Left hindlimb (tissue), 1 donor: ENCODE data around the gene FCHSD2.
"Not testable (repeated sequence)": the region's sequence is repeated elsewhere in the genome, so short reads cannot be mapped to it uniquely, and the experiment has no call there.

Experiments
- DNase-seq: peaks from one replicate; pipeline ENCODE4 v3.0.0-alpha.2; 2018

Gene FCHSD2

DNA sequence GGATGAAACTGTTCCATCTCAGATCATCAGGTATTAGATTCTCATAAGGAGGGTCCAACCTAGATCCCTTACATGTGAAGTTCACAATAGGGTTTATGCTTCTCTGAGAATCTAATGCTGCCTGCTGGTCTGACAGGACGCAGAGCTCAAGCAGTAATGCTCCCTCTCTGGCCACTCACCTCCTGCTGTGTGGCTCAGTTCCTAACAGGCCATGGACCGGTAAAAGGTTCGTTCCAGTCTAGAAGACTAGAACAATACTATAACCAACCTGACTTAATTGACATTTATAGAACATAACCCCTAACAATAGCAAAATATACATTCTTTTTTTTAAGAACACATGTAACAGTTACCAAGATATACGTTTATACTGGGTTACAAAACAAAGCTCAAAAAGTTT lies 282.1 kb downstream of the FCHSD2 start:
- no peak for DNase-seq

DNA sequence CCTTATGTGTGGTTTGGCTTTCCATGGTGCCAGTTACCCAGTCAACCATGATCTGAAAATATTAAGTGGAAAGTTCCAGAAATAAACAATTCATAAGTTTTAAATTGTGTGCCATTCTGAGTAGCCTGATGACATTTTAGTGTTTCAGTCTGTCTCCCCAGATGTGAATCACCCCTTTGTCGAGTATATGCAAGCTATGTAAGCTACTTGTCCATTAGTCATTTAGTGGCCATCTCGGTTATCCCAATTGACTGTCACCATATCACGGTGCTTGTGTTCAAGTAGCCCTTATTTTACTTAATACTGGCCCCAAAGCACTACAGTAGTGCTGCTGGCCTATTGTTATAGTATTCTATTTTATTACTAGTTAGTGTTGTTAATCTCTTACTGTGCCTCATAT lies 283.0 kb downstream of the FCHSD2 start:
- DNase-seq: no peak

DNA sequence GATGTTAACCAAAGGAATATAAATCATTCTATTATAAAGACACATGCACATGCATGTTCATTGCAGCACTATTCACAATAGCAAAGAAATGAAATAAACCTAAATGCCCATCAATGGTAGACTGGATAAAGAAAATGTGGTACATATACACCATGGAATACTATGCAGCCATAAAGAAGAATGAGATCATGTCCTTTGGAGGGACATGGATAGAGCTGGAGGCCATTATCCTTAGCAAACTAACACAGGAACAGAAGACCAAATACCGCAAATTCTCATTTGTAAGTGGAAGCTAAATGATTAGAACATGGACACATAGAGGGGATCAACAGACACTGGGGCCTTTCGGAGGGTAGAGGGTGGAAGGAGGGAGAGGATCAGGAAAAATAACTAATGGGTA lies 283.9 kb downstream of the FCHSD2 start:
- not testable (repeated sequence) for DNase-seq

DNA sequence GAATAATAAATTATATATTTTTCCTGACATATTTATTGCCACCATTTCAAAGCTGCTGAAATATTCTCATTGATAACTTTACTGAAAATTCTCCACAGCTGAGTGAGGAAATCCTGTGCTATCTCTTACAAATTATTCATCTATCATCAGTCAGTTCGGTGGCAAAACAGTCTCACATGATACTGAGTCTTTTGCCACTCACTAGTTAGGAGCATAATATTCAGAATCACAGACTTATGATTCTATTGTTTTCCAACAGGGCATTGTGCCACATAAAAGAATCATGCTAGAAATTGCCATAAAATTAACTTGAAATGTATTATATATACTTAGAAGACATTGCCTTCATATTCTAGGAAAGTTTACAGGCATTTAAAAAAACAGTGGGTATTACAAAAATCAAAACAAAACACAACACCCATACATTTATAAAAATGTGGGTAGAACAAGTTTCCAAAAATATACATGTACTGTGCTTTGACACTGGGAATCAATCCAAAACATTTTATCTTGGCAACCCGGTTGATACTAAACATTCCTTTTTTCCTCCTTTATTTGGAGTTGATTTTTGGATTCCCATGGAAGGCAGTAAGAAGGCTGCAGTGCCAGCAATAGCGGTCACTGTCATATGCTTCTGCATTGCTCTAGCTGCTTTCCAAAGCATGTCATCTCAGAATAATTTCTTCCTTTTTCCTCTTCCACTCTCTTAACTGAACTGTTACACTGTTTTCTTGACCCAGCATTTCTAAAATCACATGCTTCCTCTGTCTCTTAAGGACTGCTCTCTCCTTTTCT lies 285.4 kb downstream of the FCHSD2 start:
- no peak for DNase-seq

DNA sequence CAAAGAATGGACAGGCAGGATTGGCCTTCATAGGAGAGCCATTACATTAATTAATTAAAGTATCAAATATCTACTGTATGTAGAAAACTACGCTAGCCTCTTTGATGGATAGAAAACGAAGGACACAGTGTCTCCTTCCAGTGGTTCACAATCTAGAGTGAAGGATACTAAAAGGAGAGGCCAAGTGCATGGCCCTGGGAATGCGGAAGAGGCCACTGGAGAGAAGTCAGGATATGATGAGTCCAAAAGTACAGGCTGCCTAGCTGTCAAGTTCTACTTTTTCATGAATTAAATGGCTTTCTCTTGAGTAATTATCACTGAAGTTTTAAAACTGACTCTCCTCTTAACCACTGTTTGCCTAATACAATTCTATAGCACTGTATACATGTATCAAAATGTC lies 286.1 kb downstream of the FCHSD2 start:
- no peak for DNase-seq

DNA sequence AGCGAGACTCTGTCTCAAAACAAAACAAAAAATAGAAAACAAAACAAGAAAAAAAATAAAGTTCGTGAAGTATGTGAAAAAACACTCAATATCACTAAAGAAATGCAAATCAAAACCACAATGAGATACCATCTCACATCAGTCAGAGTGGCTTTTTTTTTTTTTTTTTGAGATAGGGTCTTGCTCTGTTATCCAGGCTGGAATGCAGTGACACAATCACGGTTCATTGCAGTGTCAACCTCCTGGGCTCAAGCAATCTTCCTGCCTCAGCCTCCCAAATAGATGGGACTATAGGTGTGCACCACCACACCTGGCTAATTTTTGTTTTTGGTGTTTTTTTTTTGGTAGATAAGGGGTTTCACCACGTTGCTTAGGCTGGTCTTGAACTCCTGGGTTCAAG lies 290.4 kb downstream of the FCHSD2 start:
- no peak for DNase-seq

DNA sequence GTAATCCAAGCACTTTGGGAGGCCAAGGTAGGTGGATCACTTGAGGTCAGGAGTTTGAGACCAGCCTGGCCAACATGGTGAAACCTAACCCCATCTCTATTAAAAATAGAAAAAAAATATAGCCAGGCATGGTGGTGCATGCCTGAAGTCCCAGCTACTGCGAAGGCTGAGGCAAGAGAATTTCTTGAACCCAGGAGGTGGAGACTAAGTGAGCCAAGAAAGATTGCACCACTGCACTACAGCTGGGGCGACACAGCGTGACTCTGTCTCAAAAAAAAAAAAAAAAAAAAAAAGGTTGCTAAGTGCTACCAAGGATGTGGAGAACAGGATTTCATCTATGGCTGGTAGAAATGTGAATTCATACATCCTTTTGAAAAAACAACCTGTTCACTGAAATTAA lies 291.3 kb downstream of the FCHSD2 start:
- DNase-seq: no peak

DNA sequence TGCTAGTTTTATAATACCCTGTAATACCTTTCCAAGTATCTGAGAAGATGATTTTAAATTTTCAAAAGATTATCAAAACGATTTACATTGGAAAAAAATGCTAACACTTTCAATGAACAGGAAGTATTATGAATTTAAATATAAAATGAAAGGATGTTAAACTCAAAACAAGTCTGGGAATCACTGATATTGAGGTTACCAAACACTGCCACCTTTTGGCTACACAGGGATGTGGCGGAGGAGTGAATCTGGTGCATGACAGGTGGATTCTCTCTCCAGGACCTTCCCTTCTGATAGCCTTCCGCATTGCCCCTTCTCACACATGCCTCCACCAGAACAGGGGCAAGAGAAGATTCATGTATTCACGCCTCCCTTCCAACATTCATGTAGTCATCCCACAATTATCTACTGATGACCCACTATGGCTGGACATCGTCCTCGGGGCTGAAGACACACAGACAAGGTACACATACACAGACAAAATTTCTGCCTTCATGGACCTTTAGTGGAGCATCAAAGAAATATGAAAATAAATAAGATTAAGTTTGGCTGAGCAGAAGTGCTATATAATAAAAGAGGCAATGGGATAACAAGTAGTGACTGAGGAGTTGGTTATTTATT lies 293.2 kb downstream of the FCHSD2 start:
- no peak for DNase-seq

DNA sequence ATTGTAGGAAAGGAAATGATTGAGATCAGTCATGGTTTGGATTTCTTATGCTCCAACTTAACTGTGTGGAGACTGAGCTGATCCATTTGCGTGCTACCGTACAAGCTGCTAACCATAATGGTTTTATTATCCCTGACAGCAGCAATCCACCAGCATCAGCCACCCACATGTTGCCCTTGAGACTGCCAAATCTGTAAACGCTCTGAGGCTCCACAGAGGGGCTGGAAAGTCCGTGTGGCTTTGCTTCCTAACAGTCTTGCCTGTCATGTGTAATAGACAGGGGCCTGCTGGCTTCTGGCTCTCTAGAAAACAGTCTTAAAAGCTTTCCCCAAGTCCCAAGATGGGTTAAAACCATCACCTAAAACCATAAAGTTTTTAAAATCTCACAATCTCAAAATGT lies 297.8 kb downstream of the FCHSD2 start:
- DNase-seq: peak; percentile 80

DNA sequence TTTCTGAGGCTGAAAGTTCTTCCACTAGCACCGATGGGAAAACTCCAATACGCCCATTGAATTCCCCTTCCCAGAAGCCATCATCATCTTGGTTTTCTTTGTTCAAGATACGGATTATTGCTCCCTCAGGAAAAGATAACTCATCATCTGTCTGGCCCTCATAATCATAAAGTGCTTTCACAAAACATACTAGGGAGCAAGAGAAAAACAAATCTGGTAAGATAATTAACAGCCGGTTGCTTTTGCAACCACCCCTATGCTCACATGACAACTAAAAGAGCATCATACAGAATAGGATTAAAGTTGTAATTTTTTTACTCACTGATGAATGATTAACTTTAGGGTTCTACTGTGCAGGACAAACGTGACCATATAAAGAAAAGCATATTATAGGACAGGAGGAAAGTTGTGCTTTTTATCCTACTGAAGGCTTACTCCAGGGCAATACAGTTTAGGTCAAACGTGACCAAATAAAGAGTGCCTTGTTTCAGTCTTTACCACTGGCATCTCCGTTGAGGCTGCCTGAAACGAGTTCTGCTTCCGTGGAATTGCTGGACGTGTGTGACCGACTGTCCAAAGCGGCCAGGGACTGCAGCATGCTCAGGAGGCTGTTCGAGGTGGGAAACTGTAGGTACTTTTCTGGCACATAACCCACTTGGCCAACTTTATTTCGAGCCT lies 299.3 kb downstream of the FCHSD2 start:
- DNase-seq: no peak

DNA sequence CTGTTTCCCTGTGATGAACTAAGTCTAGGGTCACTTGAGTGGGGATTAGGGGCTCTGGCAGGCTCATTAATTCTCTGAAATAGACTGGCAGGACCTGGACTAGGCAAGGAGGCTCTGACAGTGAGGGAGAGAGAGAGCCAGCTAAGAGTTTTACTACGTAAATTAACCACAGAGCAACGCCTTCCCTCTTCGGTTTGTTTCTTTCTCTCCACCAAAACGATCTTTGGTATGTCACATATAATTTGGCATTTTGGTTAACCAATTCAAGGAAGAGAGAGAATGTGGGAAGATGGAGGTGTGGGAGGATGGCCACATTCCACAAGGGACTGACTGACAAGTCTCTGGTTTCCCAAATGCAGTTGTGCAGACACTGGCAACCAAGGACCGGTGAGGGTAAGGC lies 300.0 kb downstream of the FCHSD2 start:
- no peak for DNase-seq

DNA sequence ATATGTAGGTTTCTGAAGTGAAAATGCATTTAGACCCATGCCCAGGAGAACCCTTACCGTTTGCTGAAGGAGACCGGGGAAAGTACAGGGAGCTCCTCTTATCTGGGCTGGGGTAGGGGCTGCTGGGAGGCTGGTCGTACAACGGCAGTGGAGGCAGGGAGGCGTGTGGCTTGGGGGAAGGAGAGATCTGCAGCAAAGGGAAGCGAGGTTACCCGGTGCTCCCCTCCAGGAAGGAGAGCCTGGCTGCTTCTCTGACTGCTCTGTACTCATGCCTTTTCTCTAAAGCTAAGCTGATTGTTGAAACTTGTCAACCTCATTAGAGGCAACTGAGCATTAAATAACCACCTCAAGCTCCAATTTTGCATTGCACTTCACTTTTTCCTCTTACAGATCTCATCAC lies 300.7 kb downstream of the FCHSD2 start:
- no peak for DNase-seq

DNA sequence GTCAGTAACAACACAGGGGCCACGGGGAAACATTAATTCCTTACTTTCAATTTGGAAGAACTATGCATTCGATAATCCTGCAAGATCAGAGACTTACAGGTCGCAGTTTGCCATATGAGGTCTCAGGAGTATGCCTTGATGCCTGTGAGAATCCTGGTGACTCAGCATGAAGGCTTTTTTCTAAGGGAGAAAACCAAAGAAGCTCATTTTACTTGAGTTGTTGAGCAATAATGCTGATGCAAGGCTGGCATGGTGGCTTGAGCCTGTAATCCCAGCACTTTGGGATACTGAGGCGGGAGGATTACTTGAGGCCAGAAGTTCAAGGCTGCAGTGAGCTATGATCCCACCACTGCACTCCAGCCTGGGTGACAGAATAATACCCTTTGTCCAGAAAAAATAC lies 301.3 kb downstream of the FCHSD2 start:
- no peak for DNase-seq

DNA sequence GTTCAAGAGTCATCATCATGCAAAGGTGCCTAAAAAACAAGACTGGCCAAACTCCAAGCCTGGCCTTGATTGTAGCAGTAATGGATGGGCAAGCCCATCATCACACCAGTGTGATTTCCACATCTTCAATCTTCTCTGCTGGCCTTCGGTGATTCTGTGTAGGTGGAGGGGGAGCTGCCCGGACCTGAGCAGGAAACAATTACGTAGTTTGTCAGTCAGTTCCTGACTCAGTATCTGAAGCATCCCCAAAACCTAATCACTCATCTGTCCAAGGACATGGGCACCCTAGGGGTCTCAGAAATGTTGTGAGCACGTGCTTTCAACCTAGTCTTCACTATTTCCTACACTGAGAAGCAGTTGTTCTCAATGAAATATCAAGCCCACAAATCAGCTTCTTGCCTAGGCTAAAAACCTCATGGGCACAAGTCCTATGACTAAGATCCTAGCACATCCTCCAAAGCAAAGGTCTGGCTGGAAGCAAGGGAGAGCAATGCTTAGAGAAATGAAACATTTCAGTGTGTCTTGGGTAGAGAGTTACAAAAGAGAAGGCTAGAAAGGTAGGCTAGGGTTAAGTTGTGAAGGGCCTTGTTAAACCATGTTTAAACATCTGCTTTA lies 303.3 kb downstream of the FCHSD2 start:
- DNase-seq: no peak

DNA sequence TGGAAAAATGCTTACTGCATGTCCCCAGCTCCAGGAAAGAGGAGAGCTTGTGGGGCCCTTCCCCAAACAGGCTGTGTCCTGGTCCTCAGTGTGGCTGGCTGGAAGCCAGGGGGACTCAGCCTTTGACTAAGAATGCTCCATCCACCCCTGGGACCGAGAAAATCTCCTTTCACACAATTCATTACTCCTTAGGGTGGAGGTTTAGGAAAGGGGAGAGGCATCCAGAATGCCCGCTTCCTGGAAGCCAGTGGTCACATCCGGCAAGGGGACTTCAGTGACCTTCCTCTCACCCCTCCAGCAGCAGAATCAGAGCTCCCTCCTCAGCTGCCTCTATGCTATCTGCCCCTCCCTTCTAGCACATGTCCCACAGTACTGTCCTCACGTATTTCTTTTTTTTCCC lies 306.0 kb downstream of the FCHSD2 start:
- peak; percentile 78 for DNase-seq

DNA sequence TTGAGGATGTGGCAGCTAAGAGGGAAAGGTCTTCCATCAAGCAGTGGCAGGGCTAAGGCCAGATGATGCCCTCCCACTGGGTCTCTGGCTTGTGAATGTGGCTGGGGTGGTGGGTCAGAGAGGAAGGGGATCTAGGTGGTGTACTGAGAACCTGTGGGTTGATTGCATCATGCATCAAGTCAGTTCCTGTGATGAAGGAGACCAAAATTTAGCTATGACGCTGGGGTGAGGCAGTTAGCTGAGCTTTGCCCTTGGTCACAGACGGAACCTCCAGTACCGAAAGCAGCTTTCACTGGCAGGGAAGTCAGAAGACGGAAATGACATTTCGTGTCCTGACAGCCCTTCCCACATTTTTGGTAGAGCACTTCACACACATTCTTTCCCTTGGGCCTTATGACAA lies 307.2 kb downstream of the FCHSD2 start:
- DNase-seq: no peak

DNA sequence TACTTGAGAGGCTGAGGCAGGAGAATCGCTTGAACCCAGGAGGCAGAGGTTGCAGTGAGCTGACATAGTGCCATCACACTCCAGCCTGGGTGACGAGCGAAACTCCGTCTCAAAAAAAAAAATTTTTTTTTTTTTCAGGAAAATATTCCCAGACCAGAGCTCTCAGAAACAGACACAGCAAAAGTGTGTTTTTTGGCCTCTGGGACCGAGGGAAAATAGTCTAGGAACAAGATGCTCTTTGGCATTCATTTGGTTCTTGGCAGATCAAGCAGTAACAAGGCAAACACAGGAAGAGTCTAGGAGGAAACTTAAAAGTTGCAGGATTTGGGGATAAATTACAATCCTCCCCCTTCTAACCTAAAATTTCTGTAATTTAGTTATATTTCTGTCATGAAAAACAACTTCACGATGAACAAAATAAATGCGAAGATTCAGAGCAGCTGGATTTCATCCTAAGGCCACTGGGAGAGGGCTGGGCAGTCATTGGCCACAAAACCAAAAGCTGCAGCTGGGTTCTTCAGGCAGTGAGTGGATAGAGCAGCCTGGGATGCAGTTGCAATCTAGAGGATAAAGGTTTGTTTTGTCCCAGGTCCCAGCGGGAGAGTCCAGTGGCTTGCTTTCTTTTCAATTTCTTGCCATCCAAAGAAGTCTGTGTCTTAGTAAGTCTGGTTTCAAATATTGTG lies 308.2 kb downstream of the FCHSD2 start:
- no peak for DNase-seq

DNA sequence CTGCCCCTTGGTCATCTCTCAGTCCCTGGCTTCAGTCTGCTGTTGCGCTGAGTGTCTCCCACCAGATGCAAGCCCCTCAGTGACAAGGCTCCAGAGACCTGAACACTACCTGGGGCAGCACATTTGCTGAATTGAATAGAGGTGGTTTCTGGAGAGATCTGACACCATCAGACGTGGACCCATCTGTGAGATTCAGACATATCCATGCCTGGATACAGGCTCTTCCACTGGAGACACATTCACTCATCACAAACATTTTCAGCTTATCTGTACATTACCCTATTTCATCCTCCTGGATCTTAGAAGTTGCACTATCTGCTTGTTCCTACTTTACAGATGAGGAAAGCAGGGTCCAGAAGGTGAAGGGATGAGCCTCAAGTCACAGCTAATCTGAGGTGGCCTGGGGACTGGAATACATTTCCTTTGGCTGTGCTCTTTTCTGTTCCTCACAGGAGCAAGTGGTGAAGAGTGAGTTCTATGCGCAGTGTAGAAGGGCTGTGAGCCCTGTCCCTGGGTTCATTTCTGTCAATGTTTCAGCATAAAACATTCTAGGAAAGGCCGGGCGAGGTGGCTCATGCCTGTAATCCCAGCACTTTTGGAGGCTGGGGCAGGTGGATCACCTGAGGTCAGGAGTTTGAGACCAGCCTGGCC lies 308.9 kb downstream of the FCHSD2 start:
- no peak for DNase-seq

DNA sequence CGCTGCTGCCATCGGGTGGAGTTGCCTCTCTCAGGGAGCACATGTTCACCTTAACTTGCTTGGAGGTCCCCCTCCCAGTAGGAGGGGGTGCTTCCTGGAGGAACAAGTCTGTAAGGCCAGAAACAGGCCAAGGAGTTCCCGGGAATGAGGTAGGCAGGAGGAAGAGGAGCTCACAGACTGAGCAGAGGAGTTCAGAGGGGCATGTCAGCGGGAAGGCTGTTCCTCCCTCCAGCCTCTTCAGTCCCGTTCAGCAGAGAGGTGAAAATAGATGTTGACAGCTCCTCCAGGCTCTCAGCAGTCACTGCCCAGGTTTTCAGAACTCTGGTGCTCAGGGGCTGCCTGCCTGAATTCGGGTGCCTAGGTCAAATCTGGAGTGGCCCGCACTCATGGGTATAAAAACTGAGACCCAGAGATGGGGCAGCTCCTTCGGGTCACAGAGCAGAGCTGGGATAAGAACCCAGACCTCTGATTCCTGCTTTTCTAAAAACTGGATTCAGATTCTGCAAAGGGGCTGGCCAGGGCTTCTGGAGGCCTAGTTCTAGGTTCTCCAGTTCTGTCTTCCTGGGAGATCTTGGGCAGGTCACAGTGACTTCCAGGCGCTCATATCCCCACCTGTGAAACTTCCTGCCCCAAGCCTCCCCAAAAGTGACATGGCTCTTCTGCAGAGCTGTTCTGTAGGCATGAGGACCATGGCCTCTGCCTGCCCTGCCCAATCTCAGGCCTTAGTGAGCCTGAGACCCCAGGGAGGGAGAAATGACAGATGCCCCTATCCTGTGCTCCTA lies 309.6 kb downstream of the FCHSD2 start:
- DNase-seq: no peak

DNA sequence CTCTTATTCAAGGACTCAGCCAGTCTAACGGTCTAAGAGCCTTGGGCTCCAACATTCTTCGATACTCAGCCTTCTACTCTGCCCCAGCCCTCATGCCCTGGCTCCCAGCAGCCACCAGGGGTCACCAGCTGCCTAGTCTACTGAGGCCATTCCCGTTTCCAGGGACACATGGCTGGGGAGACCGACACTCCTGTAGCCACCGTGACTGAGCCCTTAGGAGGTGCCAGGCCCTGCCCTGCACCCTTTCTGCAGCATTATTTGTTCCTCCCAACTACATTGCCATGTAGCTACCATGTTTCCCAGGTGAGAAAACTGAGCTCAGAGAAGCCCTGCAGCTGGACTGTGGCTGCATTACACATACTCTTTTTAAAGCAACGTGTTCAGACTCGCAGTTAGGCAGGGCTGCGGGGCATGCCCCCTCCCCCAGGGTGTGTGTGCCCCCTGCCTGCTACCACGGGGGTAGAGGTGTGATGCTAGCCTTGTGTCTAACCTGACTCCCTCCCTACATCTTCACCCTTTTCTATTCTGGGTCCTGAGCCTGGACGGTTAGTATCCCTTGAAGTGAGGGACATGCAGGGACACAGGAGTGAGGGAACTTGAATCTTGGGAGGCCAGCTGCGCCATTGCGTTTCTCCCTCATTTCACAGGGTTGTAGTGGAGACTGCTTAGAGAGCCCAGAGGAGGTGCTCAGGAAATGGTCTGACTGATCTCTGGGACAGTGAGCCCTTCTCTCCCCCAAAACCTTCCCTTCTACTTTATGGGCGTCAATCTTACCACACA lies 310.4 kb downstream of the FCHSD2 start:
- peak; percentile 85 for DNase-seq
